HL-60/S4 treated with phorbol 12-myristate 13-acetate at 8.2 ng/mL for 4 days and 3 days (cell line): ENCODE results near the gene DYDC1.
"Not testable (repeated sequence)": the region's sequence is repeated elsewhere in the genome, so short reads cannot be mapped to it uniquely, and the experiment has no call there.

Experiments used
- in situ Hi-C: fragments of 300-500 bp; cut with MboI; formaldehyde crosslinking; loops from 2 replicates; pipeline ENCODE4 v1.15.0; 2022; ENCODE audit warnings: low sequenced_read_pairs

The DYDC1 gene

GRCh38 chr10:80356563-80356988, at the start of gene DYDC1, which contains the start of gene DYDC2:
Gene DYDC1, minus strand, starts transcription at chr10:80356755. Its CDS starts 4,154 bp downstream, at chr10:80352601.
Gene DYDC2, plus strand, starts transcription at chr10:80356781. Its CDS starts 5,663 bp downstream, at chr10:80362444.
- in situ Hi-C loops = no loop called here

GRCh38 chr10:80406204-80406603, 49.6 kb upstream of the DYDC1 start:
- in situ Hi-C loops = no loop called here

GRCh38 chr10:80405626-80406025, 49.1 kb upstream of the DYDC1 start:
- in situ Hi-C loops = no loop called here

GRCh38 chr10:80405035-80405434, 48.5 kb upstream of the DYDC1 start:
- in situ Hi-C loops = no loop called here

- in situ Hi-C loops = no loop called here
These were observed 43.7 kb upstream of the DYDC1 start for GRCh38 chr10:80400136-80400804.

- in situ Hi-C loops = no loop called here
These were observed 40.5 kb upstream of the DYDC1 start for GRCh38 chr10:80397014-80397413.

GRCh38 chr10:80394358-80394916, 37.9 kb upstream of the DYDC1 start:
- in situ Hi-C loops = no loop called here

- in situ Hi-C loops = no loop called here
These were observed 35.7 kb upstream of the DYDC1 start for GRCh38 chr10:80392250-80392649.

- in situ Hi-C loops = no loop called here
These were observed 34.2 kb upstream of the DYDC1 start for GRCh38 chr10:80390740-80391139.

GRCh38 chr10:80382989-80383388, 26.4 kb upstream of the DYDC1 start:
- in situ Hi-C loops = no loop called here

GRCh38 chr10:80380185-80380584, 23.6 kb upstream of the DYDC1 start:
- in situ Hi-C loops = no loop called here

- in situ Hi-C loops = no loop called here
These were observed 23.1 kb upstream of the DYDC1 start for GRCh38 chr10:80379701-80380100.

- in situ Hi-C loops = no loop called here
These were observed 16.9 kb upstream of the DYDC1 start for GRCh38 chr10:80373502-80373901.

- in situ Hi-C loops = no loop called here
These were observed 16.1 kb upstream of the DYDC1 start for GRCh38 chr10:80372675-80373074.

GRCh38 chr10:80371467-80371866, 14.9 kb upstream of the DYDC1 start:
- in situ Hi-C loops = no loop called here

GRCh38 chr10:80365510-80365909, 9.0 kb upstream of the DYDC1 start:
- in situ Hi-C loops = no loop called here

- in situ Hi-C loops = no loop called here
These were observed 3.1 kb upstream of the DYDC1 start for GRCh38 chr10:80359644-80360043.

- in situ Hi-C loops = not testable (repeated sequence)
These were observed 2.4 kb upstream of the DYDC1 start for GRCh38 chr10:80358925-80359324.

GRCh38 chr10:80357851-80358125, 1.2 kb upstream of the DYDC1 start:
- in situ Hi-C loops = no loop called here

- in situ Hi-C loops = no loop called here
These were observed 665 bp upstream of the DYDC1 start for GRCh38 chr10:80356989-80357850.

- in situ Hi-C loops = no loop called here
These were observed 5.3 kb downstream of the DYDC1 start for GRCh38 chr10:80351220-80351619.

GRCh38 chr10:80350251-80350650, 6.3 kb downstream of the DYDC1 start:
- in situ Hi-C loops = no loop called here
